ENCODE results near the gene ATP5ME.
"Not testable (repeated sequence)": the region's sequence is repeated elsewhere in the genome, so short reads cannot be mapped to it uniquely, and the experiment has no call there.

The ATP5ME gene

DNA sequence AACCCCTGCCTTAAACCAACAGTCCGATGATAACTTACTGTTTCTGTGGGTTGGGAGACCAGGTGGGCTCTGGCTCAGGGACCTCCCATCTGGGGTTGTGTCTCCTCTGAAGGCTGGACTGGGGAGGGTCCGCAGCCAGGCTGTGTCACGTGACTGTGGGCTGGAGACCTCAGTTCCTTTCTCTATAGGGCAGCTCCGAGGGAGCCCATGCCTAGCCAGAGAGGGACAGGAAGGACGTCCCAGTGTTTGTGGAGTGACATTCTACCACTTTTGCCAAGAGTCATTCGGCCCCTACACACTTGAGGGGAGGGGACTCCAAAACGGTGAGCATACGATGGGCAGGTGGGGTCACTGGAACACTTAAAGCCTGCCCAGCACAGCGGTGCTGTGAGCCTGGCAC lies 36.0 kb upstream of the ATP5ME start:
- in situ Hi-C loops (cut with HindIII; ENCODE audit: low sequenced_read_pairs) = no loop called here
- no peak overlapping the region for H3K4me3 ChIP-seq (ENCODE audit: low read depth, low read length)
- TF ChIP-seq, protein P1, sequence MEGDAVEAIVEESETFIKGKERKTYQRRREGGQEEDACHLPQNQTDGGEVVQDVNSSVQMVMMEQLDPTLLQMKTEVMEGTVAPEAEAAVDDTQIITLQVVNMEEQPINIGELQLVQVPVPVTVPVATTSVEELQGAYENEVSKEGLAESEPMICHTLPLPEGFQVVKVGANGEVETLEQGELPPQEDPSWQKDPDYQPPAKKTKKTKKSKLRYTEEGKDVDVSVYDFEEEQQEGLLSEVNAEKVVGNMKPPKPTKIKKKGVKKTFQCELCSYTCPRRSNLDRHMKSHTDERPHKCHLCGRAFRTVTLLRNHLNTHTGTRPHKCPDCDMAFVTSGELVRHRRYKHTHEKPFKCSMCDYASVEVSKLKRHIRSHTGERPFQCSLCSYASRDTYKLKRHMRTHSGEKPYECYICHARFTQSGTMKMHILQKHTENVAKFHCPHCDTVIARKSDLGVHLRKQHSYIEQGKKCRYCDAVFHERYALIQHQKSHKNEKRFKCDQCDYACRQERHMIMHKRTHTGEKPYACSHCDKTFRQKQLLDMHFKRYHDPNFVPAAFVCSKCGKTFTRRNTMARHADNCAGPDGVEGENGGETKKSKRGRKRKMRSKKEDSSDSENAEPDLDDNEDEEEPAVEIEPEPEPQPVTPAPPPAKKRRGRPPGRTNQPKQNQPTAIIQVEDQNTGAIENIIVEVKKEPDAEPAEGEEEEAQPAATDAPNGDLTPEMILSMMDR (IDR thresholded peaks at IDR 0.05; ENCODE audit: low read depth, low read length) = no peak
- DNase-seq (ENCODE audit: low read depth, low spot score) = no peak

DNA sequence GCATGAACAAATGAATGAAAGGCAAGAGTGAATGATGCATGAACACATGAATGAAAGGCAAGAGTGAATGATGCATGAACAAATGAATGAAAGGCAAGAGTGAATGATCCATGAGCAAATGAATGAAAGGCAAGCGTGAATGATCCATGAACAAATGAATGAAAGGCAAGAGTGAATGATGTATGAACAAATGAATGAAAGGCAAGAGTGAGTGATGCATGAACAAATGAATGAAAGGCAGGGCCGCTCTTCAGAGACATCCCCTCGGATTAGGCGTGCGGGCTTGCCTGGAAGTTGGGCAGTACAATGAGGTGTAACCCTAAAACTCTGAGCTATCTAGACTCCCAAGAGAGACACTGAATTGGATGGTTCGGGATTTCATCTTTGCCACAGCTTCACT lies 35.3 kb upstream of the ATP5ME start:
- TF ChIP-seq, protein P1 (IDR thresholded peaks at IDR 0.05; ENCODE audit: low read depth, low read length) = no peak
- no peak for DNase-seq (ENCODE audit: low read depth, low spot score)
- in situ Hi-C loops (cut with HindIII; ENCODE audit: low sequenced_read_pairs) = no loop called here
- no peak overlapping the region for H3K4me3 ChIP-seq (ENCODE audit: low read depth, low read length)

DNA sequence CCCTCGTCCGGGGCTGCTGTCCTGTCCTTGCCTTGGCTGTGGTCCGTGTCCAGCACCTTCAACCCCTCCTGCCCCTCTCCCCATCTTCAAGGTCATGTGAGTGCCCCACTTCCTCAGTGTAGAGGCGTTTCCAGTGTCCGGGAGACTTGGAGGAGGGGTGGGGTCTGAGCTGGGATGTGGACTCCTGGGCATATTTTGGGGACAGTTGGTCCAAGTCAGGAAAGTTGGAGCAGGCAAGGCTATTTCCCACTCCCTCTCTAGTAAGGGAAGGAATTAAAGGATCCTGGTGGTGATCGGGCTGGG lies 34.5 kb upstream of the ATP5ME start:
- in situ Hi-C loops (cut with HindIII; ENCODE audit: low sequenced_read_pairs) = no loop called here
- no peak for DNase-seq (ENCODE audit: low read depth, low spot score)
- TF ChIP-seq, protein P1 (IDR thresholded peaks at IDR 0.05; ENCODE audit: low read depth, low read length) = no peak
- H3K4me3 ChIP-seq (ENCODE audit: low read depth, low read length) = no peak overlapping the region

DNA sequence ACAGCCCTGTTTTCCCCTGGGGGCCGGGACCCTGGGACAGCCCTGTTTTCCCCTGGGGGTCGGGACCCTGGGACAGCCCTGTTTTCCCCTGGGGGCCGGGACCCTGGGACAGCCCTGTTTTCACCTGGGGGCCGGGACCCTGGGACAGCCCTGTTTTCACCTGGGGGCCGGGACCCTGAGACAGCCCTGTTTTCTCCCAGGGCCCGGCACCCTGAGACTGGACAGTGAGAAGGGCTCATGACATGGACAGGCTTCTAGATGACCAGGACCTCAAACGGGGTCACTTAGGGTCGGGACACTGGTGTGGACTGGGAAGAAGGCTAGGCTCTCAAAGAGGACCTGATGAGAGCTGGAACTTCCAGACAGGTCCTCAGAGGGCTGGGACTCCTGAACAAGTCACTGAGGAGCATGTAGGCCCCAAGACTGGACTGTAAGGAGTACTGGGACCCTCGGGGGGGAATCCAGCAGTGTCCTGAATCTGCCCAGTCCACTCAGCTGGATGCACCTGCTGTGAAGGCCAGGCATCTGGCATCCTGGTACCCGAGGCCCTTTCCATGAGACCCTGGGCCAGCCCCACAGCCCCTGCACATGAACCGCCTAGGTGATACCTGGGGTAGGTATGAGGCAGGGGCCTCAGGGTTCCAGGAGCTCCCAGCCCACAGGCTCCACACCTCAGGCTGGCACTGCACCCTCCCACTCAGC lies 34.0 kb upstream of the ATP5ME start:
- no peak overlapping the region for H3K4me3 ChIP-seq (ENCODE audit: low read depth, low read length)
- TF ChIP-seq, protein P1 (IDR thresholded peaks at IDR 0.05; ENCODE audit: low read depth, low read length) = no peak
- DNase-seq (ENCODE audit: low read depth, low spot score) = no peak
- in situ Hi-C loops (cut with HindIII; ENCODE audit: low sequenced_read_pairs) = no loop called here

DNA sequence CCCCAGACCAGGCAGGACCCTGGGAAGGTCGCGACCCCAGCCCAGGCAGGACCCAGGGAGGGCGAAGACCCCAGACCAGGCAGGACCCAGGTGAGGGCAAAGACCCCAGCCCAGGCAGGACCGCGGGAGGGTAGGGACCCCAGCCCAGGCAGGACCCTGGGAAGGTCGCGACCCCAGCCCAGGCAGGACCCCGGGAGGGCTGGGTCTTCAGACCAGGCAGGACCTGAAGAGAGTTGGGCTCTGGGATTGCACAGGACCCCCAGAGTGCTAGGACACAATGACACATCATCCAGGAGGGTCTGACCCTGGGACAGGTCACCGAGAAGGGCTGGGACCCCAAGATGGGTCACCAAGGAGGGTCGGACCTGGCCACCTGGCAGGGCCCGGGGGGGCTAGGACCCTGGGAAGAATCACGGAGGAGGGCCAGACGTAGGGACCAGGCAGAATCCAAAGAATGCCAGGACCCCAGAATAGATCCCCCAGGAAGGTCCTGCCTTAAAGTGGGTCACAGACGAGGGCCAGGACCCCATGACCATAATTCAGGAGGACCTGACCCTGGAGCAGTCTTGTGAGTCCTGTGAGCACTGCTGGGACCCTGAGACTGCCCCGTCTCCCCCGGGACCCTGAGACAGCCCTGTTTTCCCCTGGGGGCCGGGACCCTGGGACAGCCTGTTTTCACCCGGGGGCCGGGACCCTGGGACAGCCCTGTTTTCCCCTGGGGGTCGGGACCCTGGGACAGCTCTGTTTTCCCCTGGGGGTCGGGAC lies 32.9 kb upstream of the ATP5ME start:
- no peak for DNase-seq (ENCODE audit: low read depth, low spot score)
- TF ChIP-seq, protein P1 (IDR thresholded peaks at IDR 0.05; ENCODE audit: low read depth, low read length) = no peak
- in situ Hi-C loops (cut with HindIII; ENCODE audit: low sequenced_read_pairs) = no loop called here
- H3K4me3 ChIP-seq (ENCODE audit: low read depth, low read length) = peak overlapping the region; percentile 95

DNA sequence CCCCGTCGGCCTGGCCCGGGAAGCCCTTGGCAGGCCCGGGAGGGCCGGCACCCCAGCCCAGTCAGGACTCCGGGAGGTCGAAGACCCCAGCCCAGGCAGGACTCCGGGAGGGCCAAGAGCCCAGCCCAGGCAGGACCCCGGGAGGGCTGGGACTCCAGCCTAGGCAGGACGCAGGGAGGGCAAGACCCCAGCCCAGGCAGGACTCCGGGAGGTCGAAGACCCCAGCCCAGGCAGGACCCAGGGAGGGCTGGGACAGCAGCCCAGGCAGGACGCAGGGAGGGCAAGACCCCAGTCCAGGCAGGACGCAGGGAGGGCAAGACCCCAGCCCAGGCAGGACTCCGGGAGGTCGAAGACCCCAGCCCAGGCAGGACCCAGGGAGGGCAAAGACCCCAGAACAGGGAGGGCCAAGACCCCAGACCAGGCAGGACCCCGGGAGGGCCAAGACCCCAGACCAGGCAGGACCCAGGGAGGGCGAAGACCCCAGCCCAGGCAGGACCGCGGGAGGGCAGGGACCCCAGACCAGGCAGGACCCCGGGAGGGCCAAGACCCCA lies 32.1 kb upstream of the ATP5ME start:
- DNase-seq (ENCODE audit: low read depth, low spot score); in situ Hi-C loops (cut with HindIII; ENCODE audit: low sequenced_read_pairs): not testable (repeated sequence)
- peak overlapping the region; percentile 95 for H3K4me3 ChIP-seq (ENCODE audit: low read depth, low read length)

Measured in astrocyte of the spinal cord (primary cell).